ENCODE results near the gene WDPCP. TPM values are rescaled to one million over a fixed set of nuclear protein-coding genes. Genes with fewer than 3 reads are reported as not detected.

WDPCP gene
- total and polyA plus RNA-seq, 2 experiments from 2014 or later = 8.8 to 20.4 TPM

DNA sequence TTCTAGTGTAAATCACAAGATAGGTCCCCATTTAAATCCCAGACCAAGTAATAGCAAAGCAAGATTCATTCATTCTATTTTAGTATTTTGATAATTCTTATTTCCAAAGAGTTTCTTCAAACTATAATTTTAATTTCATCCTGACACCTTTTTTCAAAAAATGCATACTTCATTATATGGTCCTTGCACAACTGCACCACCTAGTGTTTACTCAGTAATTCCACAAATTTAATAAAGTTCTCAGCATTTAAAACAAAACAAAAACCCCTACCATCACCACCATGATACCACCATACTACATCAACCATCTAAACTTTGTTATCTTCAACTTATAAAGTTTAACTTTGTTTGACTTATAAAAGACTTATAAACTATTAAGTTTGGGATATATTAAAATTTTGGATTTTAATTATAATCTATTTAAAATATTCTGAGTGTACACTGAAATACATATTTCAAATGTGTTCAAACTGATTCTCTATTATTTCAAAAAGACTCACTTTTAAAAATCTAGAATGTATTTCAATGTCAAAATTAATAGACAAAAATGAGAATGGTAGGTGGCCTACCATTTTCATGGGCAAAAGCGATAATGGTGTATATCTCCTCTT, 44.2 kb downstream of the WDPCP start:
- H3K36me3 Mint-ChIP-seq (ENCODE audit: low read depth) = no peaks in the 10 kb centered on the region
- DNase-seq (ENCODE audit: low spot score) (peak; percentile 19), ATAC-seq (no peak)
- peaks cover 6% of the 10 kb centered on the region for H3K27me3 Mint-ChIP-seq (ENCODE audit: insufficient read depth, low read depth, poor library complexity)
- Histone ChIP-seq H3K4me2 (no peak overlapping the region), H3K36me3 (ENCODE audit: insufficient read depth) (no peaks in the 10 kb centered on the region), H3K27ac (ENCODE audit: low read depth) (no peak overlapping the region), H4K20me1 (replicated peaks; ENCODE audit: insufficient read depth) (no peaks in the 10 kb centered on the region), H3F3A (replicated peaks; ENCODE audit: low read depth) (no peaks in the 10 kb centered on the region), H3K4me1 (ENCODE audit: insufficient read depth) (no peaks in the 10 kb centered on the region), H3K27me3 (ENCODE audit: insufficient read depth) (no peaks in the 10 kb centered on the region), H2AFZ (no peak overlapping the region), H3K79me2 (replicated peaks; ENCODE audit: insufficient read depth) (no peaks in the 10 kb centered on the region; the same call in 1 of the 2 replicates), H3K9me2 (ENCODE audit: insufficient read depth) (no peaks in the 10 kb centered on the region), H3K4me3 (no peak overlapping the region)
- H3K27ac Mint-ChIP-seq = no peak overlapping the region
- peaks cover 9% of the 10 kb centered on the region for H3K4me1 Mint-ChIP-seq
- no peak overlapping the region for H3K4me3 Mint-ChIP-seq
- no peak for TF ChIP-seq ZNF331 (CRISPR knock-in tag; IDR thresholded peaks at IDR 0.05; ENCODE audit: low read depth)
- TF ChIP-seq, protein P1, sequence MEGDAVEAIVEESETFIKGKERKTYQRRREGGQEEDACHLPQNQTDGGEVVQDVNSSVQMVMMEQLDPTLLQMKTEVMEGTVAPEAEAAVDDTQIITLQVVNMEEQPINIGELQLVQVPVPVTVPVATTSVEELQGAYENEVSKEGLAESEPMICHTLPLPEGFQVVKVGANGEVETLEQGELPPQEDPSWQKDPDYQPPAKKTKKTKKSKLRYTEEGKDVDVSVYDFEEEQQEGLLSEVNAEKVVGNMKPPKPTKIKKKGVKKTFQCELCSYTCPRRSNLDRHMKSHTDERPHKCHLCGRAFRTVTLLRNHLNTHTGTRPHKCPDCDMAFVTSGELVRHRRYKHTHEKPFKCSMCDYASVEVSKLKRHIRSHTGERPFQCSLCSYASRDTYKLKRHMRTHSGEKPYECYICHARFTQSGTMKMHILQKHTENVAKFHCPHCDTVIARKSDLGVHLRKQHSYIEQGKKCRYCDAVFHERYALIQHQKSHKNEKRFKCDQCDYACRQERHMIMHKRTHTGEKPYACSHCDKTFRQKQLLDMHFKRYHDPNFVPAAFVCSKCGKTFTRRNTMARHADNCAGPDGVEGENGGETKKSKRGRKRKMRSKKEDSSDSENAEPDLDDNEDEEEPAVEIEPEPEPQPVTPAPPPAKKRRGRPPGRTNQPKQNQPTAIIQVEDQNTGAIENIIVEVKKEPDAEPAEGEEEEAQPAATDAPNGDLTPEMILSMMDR (conservative IDR thresholded peaks at IDR 0.05; ENCODE audit: low read depth in 2 of 2) = peak in 1 of 2 experiments; percentile 66; a peak in 3 of 4 replicates
- no peak for TF ChIP-seq ZNF114 (CRISPR knock-in tag; IDR thresholded peaks at IDR 0.05)
- TF ChIP-seq POLR2AphosphoS5 (IDR thresholded peaks at IDR 0.05; ENCODE audit: low read depth) = no peak
- H3K9me3 Mint-ChIP-seq = no peaks in the 10 kb centered on the region

DNA sequence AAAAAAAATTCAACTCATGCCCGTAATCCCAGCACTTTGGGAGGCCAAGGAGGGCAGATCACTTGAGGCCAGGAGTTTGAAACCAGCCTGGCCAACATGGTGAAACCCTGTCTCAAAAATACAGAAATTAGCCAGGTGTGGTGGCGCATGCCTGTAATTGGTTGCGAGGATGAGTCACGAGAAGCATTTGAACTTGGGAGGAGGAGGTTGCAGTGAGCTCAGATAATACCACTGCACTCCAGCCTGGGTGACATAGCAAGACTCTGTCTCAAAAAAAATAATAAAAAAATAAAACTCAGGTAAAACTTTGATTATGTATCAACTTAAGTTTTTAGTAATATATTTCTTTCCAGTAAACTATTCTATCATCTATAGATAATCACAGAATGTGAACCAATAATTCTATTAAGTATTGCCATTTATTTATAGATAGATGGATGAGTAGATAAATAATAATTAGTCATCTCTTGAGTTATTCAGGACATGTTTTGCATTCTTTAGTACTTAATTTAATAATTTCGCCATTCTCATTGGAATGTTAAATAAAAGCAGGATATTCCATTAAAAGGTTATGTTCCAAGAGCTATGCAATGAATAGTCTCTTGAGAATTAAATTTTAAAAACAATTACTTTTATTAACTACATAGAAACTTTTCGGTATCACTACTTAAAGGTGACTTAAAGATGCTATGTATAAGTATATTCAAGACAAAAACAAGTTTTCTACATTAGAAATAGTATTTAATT, 48.7 kb downstream of the WDPCP start:
- Histone ChIP-seq H2AFZ (no peak overlapping the region), H4K20me1 (replicated peaks; ENCODE audit: insufficient read depth) (no peaks in the 10 kb centered on the region), H3K9me2 (ENCODE audit: insufficient read depth) (no peaks in the 10 kb centered on the region), H3K36me3 (ENCODE audit: insufficient read depth) (no peaks in the 10 kb centered on the region), H3K27me3 (ENCODE audit: insufficient read depth) (no peaks in the 10 kb centered on the region), H3K4me3 (no peak overlapping the region), H3K4me1 (ENCODE audit: insufficient read depth) (no peaks in the 10 kb centered on the region), H3F3A (replicated peaks; ENCODE audit: low read depth) (no peaks in the 10 kb centered on the region), H3K4me2 (no peak overlapping the region), H3K79me2 (replicated peaks; ENCODE audit: insufficient read depth) (no peaks in the 10 kb centered on the region), H3K27ac (ENCODE audit: low read depth) (no peak overlapping the region)
- Mint-ChIP-seq H3K27me3 (ENCODE audit: insufficient read depth, low read depth, poor library complexity) (peaks cover 5% of the 10 kb centered on the region), H3K4me3 (no peak overlapping the region), H3K4me1 (no peaks in the 10 kb centered on the region; the same call in 1 of the 3 replicates), H3K36me3 (ENCODE audit: low read depth) (peaks cover 14% of the 10 kb centered on the region), H3K27ac (no peak overlapping the region), H3K9me3 (peaks cover 17% of the 10 kb centered on the region)
- ATAC-seq = no peak
- no peak for DNase-seq (ENCODE audit: low spot score)
- TF ChIP-seq, protein P1 (conservative IDR thresholded peaks at IDR 0.05; ENCODE audit: low read depth in 2 of 2) = no peak
- TF ChIP-seq, protein P2, sequence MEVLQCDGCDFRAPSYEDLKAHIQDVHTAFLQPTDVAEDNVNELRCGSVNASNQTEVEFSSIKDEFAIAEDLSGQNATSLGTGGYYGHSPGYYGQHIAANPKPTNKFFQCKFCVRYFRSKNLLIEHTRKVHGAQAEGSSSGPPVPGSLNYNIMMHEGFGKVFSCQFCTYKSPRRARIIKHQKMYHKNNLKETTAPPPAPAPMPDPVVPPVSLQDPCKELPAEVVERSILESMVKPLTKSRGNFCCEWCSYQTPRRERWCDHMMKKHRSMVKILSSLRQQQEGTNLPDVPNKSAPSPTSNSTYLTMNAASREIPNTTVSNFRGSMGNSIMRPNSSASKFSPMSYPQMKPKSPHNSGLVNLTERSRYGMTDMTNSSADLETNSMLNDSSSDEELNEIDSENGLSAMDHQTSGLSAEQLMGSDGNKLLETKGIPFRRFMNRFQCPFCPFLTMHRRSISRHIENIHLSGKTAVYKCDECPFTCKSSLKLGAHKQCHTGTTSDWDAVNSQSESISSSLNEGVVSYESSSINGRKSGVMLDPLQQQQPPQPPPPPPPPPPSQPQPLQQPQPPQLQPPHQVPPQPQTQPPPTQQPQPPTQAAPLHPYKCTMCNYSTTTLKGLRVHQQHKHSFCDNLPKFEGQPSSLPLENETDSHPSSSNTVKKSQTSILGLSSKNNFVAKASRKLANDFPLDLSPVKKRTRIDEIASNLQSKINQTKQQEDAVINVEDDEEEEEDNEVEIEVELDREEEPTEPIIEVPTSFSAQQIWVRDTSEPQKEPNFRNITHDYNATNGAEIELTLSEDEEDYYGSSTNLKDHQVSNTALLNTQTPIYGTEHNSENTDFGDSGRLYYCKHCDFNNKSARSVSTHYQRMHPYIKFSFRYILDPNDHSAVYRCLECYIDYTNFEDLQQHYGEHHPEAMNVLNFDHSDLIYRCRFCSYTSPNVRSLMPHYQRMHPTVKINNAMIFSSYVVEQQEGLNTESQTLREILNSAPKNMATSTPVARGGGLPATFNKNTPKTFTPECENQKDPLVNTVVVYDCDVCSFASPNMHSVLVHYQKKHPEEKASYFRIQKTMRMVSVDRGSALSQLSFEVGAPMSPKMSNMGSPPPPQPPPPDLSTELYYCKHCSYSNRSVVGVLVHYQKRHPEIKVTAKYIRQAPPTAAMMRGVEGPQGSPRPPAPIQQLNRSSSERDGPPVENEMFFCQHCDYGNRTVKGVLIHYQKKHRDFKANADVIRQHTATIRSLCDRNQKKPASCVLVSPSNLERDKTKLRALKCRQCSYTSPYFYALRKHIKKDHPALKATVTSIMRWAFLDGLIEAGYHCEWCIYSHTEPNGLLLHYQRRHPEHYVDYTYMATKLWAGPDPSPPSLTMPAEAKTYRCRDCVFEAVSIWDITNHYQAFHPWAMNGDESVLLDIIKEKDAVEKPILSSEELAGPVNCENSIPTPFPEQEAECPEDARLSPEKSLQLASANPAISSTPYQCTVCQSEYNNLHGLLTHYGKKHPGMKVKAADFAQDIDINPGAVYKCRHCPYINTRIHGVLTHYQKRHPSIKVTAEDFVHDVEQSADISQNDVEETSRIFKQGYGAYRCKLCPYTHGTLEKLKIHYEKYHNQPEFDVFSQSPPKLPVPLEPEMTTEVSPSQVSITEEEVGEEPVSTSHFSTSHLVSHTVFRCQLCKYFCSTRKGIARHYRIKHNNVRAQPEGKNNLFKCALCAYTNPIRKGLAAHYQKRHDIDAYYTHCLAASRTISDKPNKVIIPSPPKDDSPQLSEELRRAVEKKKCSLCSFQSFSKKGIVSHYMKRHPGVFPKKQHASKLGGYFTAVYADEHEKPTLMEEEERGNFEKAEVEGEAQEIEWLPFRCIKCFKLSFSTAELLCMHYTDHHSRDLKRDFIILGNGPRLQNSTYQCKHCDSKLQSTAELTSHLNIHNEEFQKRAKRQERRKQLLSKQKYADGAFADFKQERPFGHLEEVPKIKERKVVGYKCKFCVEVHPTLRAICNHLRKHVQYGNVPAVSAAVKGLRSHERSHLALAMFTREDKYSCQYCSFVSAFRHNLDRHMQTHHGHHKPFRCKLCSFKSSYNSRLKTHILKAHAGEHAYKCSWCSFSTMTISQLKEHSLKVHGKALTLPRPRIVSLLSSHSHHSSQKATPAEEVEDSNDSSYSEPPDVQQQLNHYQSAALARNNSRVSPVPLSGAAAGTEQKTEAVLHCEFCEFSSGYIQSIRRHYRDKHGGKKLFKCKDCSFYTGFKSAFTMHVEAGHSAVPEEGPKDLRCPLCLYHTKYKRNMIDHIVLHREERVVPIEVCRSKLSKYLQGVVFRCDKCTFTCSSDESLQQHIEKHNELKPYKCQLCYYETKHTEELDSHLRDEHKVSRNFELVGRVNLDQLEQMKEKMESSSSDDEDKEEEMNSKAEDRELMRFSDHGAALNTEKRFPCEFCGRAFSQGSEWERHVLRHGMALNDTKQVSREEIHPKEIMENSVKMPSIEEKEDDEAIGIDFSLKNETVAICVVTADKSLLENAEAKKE (CRISPR knock-in tag; IDR thresholded peaks at IDR 0.05) = no peak
- TF ChIP-seq ZNF114 (CRISPR knock-in tag; IDR thresholded peaks at IDR 0.05) (no peak), STAT1 (IDR thresholded peaks at IDR 0.05; ENCODE audit: unreplicated experiment) (no peak), JUNB (IDR thresholded peaks at IDR 0.05; ENCODE audit: unreplicated experiment) (no peak), EZH2 (IDR thresholded peaks at IDR 0.05; ENCODE audit: low read depth, unreplicated experiment) (no peak), CREB1 (CRISPR knock-in tag; IDR thresholded peaks at IDR 0.05; ENCODE audit: low read depth) (no peak), ZNF331 (CRISPR knock-in tag; IDR thresholded peaks at IDR 0.05; ENCODE audit: low read depth) (no peak), EZH2phosphoT487 (IDR thresholded peaks at IDR 0.05; ENCODE audit: unreplicated experiment) (no peak)
